ENCODE results near the gene OR6J1.
A peak's percentile ranks its signal among the peaks of the same experiment; 100 is the strongest.
"Not testable (repeated sequence)": the region's sequence is repeated elsewhere in the genome, so short reads cannot be mapped to it uniquely, and the experiment has no call there.

OR6J1 gene

DNA sequence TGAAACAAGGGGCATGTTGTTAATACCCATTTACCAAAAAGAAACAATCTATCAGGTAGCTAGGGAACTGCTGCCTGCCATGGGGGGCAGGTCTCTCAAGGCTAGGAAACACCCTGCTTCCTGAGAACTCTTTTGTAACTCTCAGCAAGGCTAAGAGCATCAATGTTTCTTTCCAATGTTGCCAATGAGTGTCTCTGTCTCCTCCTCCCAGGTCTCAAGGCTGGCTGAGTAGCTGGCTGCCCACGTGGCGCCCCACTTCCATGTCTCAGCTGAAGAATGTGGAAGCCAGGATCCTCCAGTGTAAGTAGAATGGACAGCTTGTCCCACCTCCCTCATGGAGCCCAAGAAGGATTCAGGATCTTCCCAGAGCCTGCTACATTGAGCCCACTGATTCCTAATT, 42.7 kb downstream of the OR6J1 start:
- DNase-seq, result no peak

DNA sequence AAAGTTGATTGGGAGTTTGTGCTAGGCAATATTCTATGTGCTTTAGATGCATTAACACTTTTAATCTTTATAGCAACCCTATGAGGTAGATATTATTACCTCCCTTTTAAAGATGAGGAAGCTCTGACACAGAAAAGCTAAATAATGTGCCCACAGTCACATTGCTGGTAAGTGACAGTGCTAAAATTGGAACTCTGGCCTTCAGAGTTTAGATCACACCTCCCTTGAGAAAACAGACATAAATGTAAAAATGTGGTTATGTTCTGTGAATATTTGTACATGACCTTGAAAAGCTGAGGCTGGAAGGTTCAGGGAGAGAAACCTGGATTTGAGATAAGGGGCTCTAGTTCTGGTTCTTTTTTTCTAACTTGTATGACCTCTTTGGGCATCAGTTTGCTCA, 44.1 kb downstream of the OR6J1 start:
- DNase-seq, result no peak

DNA sequence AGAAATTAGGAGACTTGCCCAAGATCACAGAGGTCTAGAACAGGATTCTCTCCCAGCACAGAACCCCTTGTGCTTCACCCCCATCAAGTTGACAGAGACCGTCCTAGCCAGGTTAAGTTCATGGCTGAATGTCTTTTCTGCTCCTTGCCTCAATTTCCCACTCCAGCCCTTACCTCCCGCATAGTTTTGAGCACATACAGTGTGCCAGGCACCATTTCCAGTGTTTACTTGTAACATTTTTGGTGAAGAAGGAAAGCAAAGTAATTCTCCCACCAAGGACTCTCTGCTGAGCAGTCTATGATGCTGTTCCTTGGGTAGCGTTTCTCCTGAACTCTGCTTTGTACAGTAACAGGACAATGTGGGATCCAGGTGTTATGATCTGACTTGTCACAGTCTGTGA, 44.8 kb downstream of the OR6J1 start:
- no peak for DNase-seq

DNA sequence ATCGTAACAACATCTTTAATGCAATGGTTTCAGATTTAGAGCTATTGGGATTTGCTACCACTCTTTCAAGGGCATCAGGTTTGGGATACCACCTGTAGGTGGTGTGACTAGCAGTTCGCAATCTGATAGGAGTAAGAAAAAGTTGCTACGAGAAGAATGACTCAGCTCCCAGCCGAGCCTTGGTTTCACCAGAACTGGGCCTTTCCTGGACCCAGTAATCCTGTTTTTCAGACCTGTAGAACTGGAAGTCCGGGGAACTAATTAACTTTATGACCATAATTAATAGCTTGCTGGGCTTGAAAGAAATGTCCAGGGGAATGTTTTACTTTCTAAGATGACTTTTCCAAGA, 45.3 kb downstream of the OR6J1 start:
- DNase-seq, result no peak

DNA sequence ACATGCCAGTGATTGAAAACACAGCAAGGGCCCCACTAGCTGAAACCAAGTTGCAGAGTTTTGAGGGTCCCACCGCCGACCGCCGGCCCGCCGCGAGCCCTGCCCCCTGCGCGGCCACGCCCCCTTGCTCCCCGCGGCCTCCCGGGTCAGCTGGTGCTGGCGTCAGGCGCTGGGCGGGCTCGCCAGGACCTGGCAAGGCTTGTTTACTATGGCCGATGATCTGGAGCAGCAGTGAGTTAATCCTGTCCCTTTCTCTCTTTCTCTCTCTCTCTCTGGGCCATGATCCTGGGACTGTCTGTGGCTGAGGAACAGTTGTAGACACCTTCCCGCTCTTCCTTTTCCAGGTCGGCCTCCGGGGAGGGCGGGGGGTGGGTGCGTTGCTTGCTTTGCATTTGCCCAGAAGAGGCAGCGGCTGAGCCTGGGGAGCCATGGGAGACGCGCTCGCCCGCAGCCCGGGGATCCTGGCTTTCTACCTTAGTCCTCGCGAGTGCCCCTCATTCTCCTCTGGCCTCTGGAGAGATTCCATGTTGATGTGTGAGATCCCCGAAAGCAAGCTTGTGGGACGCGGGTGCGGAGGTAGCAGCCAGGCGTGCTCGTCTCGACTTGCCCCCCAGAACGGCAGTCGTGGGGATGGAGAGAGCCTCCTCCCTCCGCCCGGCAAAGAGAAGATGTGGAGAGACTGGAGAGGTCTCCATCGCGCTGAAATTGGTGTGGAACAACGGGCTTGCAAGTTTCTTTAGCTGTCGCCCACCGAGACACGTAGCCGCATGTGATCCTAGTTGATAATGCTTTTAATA, 45.9 kb downstream of the OR6J1 start, which contains the start of gene ABHD4:
ABHD4 (plus strand) TSS at position 202 of the 797 bp plus-strand sequence; CDS start at position 209, 7 bp downstream.
- no peak for DNase-seq

DNA sequence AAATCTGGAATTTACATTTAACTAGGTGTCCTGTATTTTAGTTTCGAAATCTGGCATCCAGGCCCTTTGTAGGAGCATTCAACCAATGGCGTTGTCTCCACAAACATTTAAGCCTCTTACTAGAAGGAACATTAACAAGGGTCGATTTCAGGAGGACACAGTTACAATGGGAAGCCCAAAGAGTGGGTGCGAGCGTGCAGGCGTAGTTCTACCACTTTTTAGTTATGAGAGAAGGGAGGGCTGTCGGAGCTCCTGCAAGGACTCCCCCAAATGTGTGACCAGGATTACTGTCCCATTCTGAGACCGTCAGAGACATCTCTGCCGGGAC, 46.4 kb downstream of the OR6J1 start:
- DNase-seq, result no peak

DNA sequence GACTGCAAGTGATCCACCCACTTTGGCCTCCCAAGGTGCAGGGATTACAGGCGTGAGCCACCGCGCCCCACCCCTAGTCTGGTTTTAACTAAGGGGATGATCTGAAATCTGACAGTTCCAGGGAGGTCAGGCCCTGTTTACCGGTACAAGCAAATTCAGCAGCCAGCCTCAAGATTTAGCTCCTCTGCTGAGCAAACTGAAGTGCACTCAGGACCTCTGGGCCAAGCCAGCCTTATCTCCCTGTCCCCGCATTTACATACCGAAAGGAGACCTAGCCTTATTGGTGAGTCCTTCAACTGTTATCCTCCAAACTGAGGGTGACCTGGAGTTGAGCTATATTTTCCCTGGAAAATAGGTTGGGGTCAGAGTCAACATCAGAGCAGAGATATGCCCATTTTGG, 46.9 kb downstream of the OR6J1 start:
- no peak for DNase-seq

DNA sequence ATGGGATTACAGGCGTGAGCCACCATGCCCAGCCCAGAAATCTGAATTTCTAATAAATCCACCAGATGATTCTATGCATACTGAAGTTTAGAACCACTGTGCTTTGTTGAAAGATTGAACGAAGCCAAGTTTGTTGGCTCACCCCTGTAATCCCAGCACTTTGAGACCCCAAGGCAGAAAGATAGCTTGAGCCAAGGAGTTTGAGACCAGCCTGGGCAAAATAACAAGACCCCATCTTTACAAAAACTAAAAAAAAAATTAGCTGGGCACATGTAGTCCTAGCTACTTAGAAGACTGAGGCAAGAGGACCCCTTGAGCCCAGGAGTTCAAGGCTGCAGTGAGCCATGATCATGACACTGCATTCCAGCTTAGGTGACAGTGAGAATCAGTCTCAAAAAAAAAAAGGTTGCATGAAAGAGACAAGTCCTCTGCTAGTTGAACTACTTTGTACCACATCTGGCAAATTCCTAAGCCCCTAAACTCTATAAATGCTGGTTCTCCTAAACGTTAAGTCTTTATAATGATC, 47.7 kb downstream of the OR6J1 start:
- no peak for DNase-seq

DNA sequence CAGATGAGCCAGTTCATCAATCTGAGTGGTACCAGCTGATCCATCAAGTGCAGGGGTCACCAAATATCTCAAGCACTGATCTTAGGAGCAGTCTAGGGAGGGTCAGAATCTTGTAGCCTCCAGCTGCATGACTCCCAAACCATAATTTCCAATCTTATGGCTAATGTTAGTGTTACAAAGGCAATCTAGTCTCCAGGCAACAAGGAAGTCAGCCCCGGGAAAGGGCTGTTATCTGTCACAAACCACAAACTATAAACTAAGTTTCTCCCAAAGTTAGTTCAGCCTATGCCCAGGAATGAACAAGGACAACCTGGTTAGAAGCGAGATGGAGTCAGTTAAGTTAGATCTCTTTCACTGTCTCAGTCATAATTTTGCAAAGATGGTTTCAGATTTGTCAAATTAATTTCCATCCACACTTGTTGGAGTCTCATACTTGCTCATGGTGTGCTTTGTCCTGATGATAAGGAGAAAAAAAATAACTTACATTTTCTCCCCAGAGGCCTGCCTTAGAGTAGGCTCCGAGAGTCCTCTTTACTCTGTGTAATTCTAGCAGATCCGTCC, 49.9 kb downstream of the OR6J1 start:
- DNase-seq, result no peak

DNA sequence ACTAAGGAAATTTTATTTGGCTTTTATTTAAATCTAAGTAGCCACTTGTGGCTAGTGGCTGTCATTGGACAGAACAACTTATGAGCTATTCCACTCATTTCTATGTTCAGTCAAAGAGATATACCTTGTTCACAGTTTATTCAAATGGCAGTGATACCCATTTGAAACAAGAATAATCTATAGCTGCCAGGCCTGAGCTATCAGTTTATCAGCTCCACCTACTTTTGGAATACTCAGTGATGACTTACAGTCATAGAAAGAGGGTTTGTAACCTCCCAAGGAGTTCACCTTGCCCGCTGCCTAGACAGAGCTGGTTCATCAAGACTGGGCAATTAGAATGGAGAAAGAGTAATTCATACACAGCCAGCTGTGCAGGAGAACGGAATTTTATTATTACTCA, 50.6 kb downstream of the OR6J1 start:
- DNase-seq, result no peak

DNA sequence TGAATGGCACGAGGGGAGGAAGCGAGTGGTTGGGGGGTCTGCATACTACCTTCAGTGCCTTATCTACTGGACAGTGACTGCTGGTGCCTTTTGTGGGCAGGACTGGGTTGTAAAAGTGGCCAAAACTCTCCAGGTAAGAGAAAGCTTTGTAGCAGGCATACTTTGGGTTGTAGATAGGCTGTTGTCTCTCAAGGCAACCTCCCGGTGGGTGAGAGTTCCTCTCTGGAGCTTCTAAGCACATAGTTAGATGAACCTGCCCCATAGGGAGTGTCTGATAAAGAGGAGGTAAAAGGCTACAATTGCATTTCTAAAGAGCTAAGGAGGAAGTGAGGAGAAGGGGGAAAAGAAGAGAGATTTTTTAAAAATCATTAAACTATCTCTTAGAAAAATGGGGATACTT, 51.0 kb downstream of the OR6J1 start:
- DNase-seq, result no peak

DNA sequence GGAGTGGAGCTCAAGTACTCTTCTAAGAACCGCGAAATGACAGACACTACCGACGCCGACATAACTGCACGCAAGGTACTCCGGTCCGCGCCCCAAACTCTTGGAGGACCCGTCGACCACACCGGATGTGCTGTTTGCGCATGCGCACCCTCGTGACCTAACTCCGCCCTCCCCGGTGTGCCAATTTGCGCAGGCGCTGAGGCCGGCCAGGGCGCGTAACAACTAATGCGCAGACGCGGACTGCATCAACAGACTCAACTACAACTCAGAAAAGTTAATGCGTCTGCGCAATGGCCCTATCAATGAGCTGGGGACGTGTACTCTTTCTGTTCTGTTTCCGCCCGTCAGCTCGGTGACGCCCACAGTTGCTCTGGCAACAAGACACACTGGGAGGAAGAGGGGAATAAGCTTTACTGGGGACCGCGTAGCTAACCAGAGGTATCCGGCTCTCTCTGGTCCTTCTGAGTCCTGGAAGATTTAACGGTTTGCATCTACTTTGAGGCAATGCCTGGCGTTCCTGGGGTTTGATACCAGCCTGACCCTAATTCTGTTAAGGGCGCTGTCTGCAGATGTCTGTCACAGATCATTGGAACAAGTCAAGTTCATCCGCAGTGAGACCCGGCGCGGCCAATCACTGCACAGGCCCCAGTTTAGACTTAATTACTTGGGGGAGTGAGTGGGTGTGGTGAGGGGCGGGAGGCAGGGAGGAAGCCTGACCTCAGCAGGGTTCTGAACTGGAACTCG, 54.9 kb downstream of the OR6J1 start, which contains the start of gene DAD1:
DAD1 (minus strand) TSS at position 129 of the 744 bp plus-strand sequence; CDS start at position 62, 67 bp downstream.
- DNase-seq, result peak; percentile 38

DNA sequence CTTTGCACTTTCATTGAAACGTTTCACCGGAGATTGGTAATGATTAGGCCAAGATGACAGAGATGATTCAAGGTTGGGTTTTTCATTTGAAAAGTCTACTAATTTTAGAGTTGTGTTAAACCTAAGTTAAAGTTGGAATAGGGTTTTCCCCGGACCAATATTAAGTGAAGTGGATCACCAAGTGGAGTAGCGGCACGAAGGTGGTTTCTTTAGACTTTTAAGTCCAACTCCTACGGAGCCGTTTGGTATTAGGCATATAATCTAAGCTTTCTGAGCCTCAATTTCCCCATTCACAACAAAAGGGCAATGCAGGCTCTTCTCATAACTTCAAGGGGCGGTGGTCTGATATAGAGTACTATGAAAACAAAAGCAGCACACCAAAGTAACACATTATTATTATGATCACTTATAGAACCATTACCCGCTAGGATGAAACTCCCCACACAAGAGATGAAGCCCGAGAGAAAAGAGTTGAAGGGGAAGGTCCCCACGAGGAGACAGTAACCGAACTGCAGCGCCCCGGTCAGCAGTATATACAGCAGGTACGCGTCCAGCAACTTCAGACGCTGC, 55.5 kb downstream of the OR6J1 start:
- DNase-seq, result no peak

DNA sequence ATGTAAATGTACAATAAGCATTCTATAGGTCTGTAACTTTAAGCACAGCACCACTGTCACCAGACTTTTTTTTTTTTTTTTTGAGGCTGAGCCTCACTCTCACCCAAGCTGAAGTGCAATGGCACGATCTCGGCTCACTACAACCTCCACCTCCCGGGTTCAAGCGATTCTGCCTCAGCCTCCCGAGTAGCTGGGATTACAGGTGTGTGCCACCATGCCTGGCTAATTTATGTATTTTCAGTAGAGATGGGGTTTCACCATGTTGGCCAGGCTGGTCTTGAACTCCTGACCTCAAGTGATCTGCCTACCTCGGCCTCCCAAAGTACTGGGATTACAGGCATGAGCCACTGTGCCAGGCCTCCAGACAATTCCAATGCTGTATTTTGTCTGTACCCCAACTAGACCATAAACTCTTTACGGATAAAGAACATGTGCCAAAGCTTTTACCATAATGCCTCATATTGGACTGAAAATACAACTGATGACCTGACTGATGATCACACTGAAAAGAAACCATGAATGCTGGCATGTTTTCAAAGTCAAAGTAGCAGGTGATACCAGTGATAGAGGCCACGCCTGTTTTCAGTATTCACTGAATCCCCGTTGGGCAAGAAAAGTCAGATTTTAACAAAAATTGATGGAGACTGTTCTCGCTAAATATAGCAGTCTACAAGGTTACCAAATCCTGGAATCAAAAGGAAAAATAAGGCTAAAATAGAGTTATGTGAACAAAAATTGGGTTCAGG, 56.3 kb downstream of the OR6J1 start:
- DNase-seq, result not testable (repeated sequence)

DNA sequence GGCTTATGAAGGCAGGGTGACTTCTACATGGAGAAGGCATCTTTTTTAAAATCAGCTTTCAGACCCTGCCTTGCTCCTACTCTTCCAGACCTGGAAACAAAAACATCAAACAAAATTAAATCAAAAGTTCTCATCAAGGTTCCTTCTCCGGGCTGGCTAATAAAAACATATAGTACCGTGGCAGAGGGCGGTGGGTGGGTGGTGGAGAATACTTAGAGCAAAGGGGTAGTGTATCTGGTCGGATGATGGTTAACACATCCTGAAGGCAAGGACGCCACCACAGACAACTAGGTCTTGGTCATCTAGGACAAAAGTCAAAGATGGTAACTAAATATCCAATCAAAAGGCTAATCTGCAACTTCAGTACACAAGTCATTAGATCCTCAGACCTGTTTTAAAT, 56.9 kb downstream of the OR6J1 start:
- DNase-seq, result no peak

DNA sequence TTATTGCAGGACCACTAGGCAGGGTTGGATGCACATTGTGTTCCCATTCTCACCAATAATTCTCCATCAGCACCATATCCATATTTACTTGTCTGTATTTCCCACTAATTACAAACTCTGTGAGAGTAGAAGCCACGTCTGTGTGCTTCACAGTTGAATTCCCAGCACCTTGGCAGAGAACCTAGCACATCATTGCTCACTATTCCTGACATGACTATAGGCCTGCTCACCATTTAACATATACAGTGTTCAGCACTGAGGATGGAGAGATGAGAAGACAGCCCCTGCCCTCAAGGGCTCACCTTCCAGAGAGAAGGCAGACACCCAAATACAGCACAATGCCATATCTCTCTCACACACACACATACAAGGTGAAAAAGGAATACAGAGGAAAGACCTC, 60.2 kb downstream of the OR6J1 start:
- DNase-seq, result no peak
